GM21528 (cell line): ENCODE measurements around the gene ANGPTL7.
"Not testable (repeated sequence)": the region's sequence is repeated elsewhere in the genome, so short reads cannot be mapped to it uniquely, and the experiment has no call there.

Experiments
- ATAC-seq: cut with Tn5 transposase; IDR thresholded peaks from one replicate; pipeline ENCODE4 v1.9.1; 2021; ENCODE audit warnings: mild to moderate bottlenecking, moderate library complexity; ENCODE audit not compliant: unreplicated experiment, low FRiP score

ANGPTL7 gene, protein sequence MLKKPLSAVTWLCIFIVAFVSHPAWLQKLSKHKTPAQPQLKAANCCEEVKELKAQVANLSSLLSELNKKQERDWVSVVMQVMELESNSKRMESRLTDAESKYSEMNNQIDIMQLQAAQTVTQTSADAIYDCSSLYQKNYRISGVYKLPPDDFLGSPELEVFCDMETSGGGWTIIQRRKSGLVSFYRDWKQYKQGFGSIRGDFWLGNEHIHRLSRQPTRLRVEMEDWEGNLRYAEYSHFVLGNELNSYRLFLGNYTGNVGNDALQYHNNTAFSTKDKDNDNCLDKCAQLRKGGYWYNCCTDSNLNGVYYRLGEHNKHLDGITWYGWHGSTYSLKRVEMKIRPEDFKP

DNA sequence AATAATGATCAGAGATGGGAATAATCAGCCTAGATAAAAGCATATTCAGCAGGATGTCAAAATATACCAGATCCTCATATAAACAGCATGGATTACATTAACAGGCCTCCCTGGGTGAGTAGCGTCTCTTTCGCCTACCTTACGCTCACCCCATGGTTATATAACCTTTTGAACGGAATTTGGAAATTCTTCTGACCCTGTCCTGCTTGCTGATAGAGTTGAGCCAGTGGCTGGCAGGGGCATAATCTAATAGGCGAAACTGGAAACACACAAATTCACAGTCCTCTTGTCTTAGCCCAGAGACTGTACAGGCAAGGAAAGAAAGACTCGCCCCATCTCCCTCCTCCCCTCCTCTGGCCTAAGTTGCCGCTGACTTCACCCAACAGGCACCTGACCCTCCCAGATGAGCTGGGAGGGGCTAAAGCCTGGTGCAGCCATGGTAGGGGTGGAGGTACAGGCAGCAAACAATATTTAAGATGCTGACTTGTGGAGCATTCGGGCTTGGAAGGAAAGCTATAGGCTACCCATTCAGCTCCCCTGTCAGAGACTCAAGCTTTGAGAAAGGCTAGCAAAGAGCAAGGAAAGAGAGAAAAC lies at the start of gene ANGPTL7:
ANGPTL7 (plus strand) TSS at position 498 of the 594 bp plus-strand sequence. CDS start 225 bp downstream, outside the sequence.
- no peak for ATAC-seq

DNA sequence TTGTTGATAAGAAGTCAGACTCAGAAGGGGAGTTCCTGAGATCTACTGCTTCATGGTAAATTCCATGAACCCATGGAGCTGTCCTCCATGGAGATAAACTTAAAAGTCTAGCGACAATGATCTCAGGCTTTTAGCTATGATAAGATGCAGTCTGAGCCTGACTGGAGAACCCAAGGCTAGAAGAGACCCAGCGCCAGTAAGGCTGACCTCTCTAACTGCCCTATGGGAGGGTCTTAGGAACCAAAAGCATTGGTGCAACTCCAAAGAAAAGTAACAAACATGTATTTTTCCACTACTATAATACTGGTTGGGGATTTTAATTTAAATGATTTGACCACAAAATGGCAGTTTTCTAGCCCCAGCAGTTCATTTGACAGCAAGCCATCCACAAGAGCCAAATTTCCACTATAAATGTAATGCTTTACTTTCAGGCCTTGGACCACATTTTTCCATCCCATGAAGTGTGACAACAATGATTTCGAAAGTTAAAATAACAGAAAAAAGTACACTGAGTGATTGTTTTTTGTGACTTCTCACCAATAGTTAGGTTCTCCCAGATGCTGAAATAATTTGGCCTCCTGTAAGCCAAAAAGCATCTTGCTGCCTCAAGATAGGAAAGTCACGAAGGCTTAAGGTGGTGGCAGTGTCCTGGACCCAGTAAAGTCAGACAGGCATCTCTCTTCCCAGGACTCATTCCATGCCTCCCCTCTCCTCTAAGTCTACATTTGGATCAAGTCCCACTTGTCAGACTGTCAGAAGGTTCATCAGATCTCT lies 46.4 kb upstream of the ANGPTL7 start:
- no peak for ATAC-seq

DNA sequence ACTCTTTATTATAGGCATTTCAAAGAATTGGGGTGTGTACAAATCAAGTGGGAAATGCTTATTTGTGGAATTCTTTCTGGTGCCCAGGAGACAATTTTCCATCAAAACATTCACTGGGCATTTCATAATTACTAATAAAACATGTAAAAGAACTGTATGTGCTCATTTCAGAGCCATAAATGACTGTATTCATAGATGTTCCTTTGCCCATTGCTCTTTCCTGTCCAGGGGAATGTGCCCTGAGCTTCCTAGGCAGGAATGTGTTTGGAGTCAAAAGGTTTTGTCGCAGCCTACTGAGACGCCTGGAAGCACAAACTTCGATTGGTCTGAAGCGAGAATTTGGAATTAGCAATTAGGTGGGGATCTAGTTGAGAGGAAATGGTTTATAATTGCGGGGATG lies 45.8 kb upstream of the ANGPTL7 start:
- no peak for ATAC-seq

DNA sequence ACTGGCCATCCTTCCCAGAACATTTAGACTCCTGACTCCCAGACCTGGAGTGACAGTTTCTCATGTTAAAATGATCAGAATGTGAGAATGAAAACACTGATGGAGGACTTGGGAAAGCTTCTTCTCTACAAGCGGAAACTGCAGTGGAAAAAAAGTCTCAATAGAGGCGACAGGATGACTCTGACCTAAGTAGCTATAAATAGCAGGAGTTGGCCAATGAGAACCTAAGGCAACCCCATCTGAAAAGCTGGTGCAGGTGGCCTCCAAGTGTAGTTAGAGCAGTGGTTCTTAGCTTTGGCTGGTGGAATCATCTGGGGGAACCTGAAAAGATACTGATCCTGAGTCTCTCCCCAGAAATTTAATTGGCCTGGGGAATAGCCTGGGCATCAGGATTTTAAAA lies 45.2 kb upstream of the ANGPTL7 start:
- ATAC-seq, result no peak

DNA sequence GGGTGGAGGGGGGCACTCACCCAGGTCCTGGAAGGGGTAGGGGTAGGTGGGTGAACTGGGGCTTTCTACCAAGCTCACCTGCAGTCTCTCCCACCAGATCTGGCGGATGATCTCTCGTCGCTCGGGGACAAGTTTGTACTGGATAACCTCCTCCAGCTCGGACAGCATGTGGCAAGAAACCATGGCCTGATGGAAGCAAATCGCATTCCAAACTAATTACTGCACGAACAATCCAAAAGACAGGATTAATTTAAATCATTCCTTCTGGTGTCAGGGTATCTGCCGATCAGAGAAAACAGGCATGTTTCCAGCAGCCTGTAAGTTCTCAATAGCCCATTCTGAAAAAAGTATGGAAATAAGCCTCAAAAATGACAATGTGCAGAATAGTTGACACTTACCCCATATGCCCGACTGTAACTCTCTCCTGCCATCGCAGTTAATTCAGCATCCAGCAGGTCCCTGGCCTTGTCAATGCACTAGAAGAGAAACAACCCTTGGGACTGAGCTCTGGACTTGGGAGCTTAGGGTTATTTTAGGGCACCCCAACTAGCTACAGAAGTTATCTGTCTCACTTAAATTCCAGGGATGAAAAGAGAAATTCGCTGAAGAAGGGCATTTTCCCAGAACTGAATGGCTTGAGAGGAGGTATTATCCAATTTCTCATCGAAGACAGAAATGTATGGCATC lies 44.4 kb upstream of the ANGPTL7 start:
- ATAC-seq, result no peak

DNA sequence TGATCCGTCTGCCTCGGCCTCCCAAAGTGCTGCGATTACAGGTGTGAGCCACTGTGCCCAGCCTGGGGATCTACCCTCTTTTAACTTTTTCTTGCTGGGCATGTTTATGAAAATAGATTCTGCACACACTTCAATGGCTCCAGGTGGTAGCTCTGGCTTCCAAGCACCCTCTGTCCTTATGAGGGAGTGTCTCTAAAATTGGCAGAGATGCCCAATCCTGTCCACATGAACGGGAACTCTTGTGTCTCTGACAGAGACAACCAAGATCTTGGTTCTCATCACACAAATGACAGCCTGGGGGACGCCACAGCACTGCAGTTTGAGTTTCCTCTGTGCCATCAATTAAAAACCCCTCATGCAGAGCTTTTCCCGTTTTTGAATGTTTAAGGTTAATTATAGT lies 43.4 kb upstream of the ANGPTL7 start:
- ATAC-seq, result no peak

DNA sequence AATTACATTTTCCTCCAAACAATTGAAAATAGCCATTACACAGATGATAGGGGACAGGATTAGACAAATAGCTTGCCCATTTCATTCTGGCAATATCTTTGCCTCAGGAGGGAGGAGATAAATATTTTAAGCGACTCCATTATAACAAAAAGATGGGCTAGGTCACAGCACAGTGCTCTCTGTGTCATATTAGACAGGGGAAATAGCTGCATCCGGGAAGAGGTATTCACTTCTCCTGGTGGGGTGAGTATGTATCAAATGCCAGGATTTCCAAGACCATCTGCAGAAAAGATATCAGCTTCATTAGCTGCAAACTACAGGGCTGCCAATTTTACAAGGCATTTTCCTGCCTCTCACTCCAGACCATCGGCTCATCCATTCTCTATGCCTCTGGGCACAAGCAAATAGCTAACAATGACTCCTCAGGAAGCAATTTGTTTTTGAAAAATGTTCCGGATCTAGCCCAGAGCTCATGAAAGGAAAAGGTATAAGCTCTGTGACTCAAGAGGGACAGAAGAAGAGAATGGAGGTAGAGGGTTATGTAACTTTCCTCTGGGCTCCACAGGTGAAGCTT lies 41.9 kb upstream of the ANGPTL7 start:
- no peak for ATAC-seq

DNA sequence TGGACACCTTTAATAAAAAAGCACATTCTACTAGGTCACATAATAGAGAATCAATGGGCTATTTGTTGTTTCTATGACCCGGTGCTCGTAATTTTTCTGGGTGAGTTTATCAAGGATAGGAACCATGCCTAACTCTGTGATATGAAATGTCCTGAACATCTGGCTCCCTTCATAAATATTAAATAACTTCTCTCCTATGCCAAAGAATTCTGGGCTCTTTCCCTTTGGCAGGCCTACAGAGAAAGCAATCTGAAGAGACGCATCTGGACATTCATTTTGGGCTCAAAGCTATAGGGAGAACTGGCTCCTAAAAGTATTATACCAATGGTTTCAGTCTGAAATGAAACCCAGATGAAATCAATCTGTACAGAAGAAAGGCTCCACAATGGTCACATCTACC lies 38.8 kb upstream of the ANGPTL7 start:
- no peak for ATAC-seq

DNA sequence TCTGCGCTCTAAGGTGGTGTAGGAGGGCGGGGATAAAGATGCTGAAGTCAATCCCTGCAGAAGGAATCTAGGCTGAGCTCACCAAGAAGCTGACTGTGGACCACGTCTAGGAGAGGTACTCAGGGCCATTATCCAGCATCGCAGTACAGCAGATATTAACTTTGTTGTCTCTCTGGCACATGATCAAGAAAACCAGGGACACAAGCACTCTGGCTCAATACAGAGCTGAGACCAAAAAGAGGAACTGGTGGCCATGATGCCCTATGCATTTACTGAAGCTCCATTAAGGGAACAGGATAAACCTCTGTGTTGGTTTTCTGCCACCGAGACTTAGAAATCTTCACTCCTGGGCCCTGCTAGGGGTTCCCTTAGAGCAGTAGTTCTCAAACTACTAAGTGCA lies 38.0 kb upstream of the ANGPTL7 start:
- no peak for ATAC-seq

DNA sequence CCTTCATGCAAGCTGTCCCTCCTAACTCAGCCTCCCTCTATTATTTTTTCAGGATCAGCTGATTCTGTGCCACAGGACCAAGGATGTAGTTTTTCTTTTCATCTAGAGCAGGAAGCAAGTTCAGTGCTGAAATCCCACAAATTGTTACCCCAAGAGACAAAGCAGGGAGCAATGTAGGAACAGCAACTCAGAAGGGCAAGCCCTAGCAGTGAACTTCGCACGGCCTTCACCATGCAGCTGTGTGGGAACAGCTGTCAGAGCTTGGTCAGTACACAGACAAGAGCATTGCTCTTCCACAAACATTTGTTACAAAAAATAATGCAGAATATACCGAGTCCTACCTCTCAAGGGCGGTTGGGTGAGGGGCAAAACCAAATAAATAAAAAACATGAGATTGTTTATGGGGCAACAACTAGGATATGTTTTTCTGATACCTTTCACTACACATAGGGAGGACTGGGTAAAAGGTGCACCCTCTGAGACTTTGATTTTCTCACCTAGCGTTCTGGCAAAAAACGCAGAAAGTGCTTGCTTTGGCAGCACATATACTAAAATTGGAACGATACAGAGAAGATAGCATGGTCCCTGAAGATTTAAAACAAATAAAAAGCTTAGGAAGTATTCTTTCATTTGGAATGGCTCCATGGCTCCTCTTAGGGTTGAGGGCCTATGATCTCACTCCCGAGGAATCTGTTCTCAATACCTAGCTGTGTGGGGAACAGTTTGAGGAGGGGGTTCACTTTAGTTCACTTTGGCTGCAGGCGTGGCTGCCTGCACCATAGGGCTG lies 37.1 kb upstream of the ANGPTL7 start:
- no peak for ATAC-seq

DNA sequence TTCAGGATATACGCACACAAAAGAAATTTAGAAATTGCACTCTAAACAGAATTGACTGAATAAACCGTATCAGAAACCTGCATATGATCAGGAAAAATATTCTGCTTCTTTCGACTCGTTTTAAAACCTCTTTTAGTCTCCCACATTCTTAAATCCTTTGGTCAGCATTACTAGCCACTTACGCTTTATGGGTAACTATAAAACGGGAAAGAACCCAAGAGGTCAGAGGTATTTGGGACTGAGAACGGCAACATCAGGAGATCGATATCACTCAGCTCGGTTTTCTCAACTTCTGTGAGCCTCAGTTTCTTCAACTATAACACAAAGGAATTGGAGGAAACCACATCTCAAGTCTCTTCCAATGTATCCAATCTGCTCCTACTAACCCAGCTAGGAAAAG lies 36.4 kb upstream of the ANGPTL7 start:
- ATAC-seq, result no peak

DNA sequence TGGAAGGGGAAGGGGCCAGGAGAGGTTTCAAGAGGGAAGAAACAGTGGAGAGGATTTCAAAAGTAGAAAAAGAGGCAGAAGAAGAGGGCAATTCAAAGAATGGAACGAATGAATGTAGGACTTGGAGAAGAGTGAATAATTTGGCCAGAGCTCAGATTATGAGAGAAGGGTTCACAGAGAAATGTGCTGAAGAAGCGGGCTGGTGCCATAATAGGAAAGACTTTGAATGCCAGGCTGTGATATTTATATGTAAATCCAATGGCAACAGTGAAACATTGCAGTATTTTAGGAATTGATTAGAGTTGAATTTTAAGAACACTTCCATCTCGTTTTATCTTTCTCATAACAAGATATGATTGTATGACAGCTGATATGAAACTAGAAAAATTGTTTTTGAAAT lies 36.0 kb upstream of the ANGPTL7 start:
- no peak for ATAC-seq

DNA sequence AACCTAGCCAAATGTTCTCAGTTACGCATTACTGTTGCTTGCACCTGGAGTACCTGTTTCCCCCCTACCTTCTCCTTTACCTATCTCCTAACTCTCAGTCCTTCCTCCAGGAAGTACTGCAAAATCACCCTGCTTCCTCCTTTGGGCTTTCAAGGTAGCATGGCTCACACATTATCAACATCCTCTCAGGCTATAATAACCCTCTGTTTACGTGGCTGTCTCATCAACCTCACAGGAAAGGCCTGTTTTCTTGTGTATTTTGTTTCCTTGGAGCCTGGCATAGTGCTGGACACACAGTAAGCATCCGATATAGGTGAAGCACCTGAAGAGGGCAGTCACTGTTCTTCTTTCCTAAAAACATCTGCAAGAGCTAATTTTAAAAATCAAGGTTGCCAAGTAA lies 32.7 kb upstream of the ANGPTL7 start:
- ATAC-seq, result no peak

DNA sequence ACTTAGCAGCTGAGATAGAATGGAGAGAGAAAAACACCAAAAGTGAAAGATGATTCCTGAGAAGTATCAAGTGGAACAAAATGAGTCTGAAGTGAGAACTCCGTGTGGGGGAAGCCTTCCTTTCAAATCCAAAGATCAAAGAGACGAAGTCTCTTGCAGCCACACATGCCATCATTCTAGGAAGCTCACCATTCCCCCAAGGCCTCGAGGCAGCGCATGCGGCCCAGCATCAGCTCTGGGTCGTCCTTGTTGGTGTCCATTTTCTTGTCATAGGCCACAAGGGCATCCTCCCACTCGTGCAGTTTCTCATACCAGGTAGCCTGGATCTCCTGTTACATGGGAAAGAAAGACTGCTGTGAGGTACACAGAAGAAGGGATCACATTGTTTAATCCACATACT lies 32.2 kb upstream of the ANGPTL7 start:
- no peak for ATAC-seq

DNA sequence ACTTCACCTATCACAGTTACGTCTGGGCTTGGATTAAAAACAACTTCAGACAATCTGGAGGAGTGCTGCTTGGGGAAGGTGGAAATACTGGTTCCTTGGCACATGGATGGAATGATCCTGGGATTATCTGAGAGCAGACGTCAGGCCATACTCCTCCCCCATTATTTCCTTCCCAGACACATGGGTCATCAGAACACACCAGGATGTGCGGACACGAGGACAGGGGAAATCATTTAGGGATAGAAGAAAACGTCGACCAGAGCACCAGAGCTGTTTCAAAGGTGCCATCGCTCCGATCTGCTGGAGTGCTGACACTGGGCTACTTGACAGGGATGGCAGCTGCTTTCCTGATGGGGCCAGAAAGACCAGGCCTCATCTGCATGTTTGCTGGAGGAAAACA lies 31.8 kb upstream of the ANGPTL7 start:
- no peak for ATAC-seq

DNA sequence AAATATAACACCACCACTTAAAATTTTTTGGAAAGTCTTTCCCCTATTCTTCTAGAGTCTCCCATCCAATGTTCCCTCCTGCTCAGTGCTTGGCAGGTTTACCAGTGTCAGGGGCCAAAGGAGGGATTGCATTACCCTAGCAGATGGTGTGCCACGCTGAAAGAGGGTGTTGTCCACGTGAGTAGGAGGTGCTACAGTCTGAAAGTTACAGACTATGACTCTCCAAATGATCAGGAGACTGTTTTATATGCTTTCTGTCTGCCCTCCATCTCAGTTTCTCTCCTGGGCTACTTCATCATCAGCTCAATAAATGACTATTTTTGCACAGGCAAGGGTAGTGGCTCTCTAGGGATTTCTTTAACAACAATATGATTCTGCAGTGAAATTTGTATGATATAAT lies 31.3 kb upstream of the ANGPTL7 start:
- no peak for ATAC-seq

DNA sequence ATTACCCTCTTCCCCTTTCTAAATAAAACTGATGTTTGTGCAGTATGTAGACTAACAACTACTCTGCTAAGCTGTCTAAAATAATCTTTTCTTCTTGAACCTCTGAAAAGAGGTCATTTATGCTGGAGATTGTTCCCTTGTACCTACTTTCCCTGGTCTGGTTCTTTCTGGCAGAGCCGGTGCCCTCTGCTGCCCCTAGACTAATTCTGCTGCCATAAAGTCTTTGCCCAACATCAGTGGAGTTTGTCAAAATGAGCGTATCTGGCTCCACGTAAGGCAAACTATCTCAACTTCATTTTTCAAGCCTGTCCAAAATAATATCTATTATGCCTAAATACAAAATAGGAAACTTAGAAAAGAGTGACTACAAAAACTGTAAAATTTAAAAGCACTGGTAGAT lies 30.9 kb upstream of the ANGPTL7 start:
- no peak for ATAC-seq

DNA sequence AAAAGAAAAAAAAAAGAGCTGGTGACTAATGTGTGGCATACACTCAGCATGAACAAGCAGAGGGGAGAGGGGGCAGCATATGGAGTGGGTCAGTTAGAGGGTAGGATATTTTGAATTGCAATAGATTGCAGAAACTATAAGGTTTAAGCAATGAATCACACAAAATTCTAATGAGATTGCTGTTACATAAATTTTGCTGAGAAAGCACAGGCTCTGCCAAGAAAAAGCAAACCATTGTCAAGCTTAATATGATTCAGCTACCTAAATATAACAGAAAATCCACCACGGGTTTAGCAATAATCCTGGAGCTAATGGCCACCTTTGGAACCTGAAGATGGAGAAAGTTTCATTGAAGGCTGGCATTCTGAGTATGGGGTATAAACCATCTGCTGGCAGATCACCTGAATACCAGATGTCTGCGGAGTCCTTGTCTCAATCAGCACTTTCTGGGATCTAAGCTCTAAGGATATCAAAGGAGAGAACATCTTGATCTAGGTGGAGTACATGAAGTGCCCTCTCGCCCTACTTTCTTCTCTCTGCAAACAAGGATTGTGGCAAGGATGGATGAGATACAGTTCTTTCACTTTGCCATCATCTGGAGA lies 30.3 kb upstream of the ANGPTL7 start:
- ATAC-seq, result no peak

DNA sequence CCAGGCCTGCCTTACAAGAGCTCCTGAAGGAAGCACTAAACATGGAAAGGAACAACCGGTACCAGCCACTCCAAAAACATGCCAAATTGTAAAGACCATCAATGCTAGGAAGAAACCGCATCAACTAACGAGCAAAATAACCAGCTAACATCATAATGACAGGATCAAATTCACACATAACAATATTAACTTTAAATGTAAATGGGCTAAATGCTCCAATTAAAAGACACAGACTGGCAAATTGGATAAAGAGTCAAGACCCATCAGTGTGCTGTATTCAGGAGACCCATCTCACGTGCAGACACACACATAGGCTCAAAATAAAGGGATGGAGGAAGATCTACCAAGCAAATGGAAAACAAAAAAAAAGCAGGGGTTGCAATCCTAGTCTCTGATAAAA lies 26.4 kb upstream of the ANGPTL7 start:
- not testable (repeated sequence) for ATAC-seq

DNA sequence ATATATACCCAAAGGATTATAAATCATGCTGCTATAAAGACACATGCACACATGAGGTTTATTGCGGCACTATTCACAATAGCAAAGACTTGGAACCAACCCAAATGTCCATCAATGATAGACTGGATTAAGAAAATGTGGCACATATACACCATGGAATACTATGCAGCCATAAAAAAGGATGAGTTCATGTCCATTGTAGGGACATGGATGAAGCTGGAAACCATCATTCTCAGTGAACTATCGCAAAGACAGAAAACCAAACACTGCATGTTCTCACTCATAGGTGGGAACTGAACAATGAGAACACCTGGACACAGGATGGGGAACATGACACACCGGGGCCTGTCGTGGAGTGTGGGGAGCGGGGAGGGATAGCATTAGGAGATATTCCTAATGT lies 22.4 kb upstream of the ANGPTL7 start:
- not testable (repeated sequence) for ATAC-seq
